Measurements from ENCODE around the gene WWOX. TPM values are rescaled to one million over a fixed set of nuclear protein-coding genes. Genes with fewer than 3 reads are reported as not detected.

Gene WWOX
- total and polyA plus RNA-seq, 2 donors (not counting 1 experiment from before 2014, with no cell fraction given), result 10.5 to 42.3 TPM

GRCh38 chr16:78478267-78478861 is 378.9 kb downstream of the WWOX start:
- Histone ChIP-seq H3K36me3 (replicated peaks in 1 of 2; ENCODE audit: control extremely low read depth in 1 of 2, control insufficient read depth in 1 of 2, extremely low read depth in 1 of 2, insufficient read depth in 2 of 2, low read length in 1 of 2) (no peaks in the 10 kb centered on the region), H3K9ac (ENCODE audit: low read length) (no peak overlapping the region), H4K20me1 (ENCODE audit: control insufficient read depth, insufficient read depth, low read length, poor library complexity, severe bottlenecking) (no peaks in the 10 kb centered on the region), H3K4me2 (replicated peaks; ENCODE audit: low read depth, low read length, poor library complexity, severe bottlenecking) (no peak overlapping the region), H3K4me3 (ENCODE audit: control extremely low read depth in 1 of 5, extremely low read depth in 1 of 5, insufficient read depth in 1 of 5, low read depth in 2 of 5, low read length in 4 of 5) (no peak overlapping the region), H3K27ac (ENCODE audit: low read length in 2 of 2) (no peak overlapping the region), H3K27me3 (replicated peaks in 1 of 4; ENCODE audit: control extremely low read depth in 1 of 4, control insufficient read depth in 3 of 4, insufficient read depth in 4 of 4, low read length in 3 of 4) (no peaks in the 10 kb centered on the region), H3K4me1 (ENCODE audit: control insufficient read depth in 2 of 2, insufficient read depth in 2 of 2, low read length in 2 of 2) (no peaks in the 10 kb centered on the region), H2AFZ (ENCODE audit: insufficient read depth, low read depth, low read length, poor library complexity, severe bottlenecking) (no peak overlapping the region), H3K79me2 (ENCODE audit: control insufficient read depth, insufficient read depth, low read length) (no peaks in the 10 kb centered on the region), H3K9me3 (ENCODE audit: control extremely low read depth in 1 of 3, control insufficient read depth in 2 of 3, insufficient read depth in 1 of 3, low read length in 2 of 3) (no peaks in the 10 kb centered on the region)
- POLR2A ChIA-PET, result no interaction called here
- Mint-ChIP-seq H3K4me3 (no peak overlapping the region), H3K9me3 (ENCODE audit: insufficient read depth) (no peaks in the 10 kb centered on the region), H3K4me1 (peaks cover 2% of the 10 kb centered on the region), H3K27me3 (no peaks in the 10 kb centered on the region), H3K27ac (no peak overlapping the region)
- intact Hi-C loops (cut with micrococcal nuclease), result no loop called here
- peak; percentile 28 for DNase-seq
- 63% methylated on average over 6 of the region's 7 CpGs for WGBS (ENCODE audit: insufficient coverage)
- no peak for TF ChIP-seq EZH2 (IDR thresholded peaks at IDR 0.05; ENCODE audit: borderline replicate concordance, insufficient read depth, low read depth, low read length, poor library complexity, severe bottlenecking)
- TF ChIP-seq, protein P1, sequence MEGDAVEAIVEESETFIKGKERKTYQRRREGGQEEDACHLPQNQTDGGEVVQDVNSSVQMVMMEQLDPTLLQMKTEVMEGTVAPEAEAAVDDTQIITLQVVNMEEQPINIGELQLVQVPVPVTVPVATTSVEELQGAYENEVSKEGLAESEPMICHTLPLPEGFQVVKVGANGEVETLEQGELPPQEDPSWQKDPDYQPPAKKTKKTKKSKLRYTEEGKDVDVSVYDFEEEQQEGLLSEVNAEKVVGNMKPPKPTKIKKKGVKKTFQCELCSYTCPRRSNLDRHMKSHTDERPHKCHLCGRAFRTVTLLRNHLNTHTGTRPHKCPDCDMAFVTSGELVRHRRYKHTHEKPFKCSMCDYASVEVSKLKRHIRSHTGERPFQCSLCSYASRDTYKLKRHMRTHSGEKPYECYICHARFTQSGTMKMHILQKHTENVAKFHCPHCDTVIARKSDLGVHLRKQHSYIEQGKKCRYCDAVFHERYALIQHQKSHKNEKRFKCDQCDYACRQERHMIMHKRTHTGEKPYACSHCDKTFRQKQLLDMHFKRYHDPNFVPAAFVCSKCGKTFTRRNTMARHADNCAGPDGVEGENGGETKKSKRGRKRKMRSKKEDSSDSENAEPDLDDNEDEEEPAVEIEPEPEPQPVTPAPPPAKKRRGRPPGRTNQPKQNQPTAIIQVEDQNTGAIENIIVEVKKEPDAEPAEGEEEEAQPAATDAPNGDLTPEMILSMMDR (IDR thresholded peaks at IDR 0.05), result no peak
- no peak for ATAC-seq (ENCODE audit: low read depth)
- CTCF ChIA-PET, result interaction anchor here (0.6 kb wide), 1 partner anchor 213 kb away, joined by 3 read pairs; no protein-coding TSS in a partner anchor

DNA sequence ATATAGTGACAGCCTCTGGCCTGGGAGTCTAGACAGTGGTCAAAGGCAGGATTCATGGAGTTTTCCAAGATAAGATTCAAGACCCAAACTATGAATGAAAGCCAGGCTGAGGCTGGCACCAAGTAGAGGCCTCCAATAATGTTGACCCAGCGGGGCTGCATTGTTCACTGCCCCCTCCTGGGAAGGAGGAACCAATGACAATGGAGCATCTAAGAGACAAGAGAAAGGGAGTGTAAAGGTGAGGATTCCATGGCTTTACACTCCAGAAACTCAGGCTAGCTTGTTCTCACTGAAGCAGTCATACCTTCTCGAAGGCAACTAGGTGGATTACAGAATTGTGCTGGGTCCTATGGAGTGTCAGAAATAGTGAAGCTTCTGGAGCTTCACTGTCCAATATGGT is 380.3 kb downstream of the WWOX start:
- Mint-ChIP-seq H3K4me1 (no peaks in the 10 kb centered on the region), H3K4me3 (no peak overlapping the region), H3K27ac (no peak overlapping the region), H3K9me3 (ENCODE audit: insufficient read depth) (no peaks in the 10 kb centered on the region), H3K27me3 (no peaks in the 10 kb centered on the region)
- H2AFZ ChIP-seq (ENCODE audit: insufficient read depth, low read depth, low read length, poor library complexity, severe bottlenecking), result no peak overlapping the region
- H4K20me1 ChIP-seq (ENCODE audit: control insufficient read depth, insufficient read depth, low read length, poor library complexity, severe bottlenecking), result no peaks in the 10 kb centered on the region
- DNase-seq, result no peak
- intact Hi-C loops (cut with micrococcal nuclease), result no loop called here
- H3K4me2 ChIP-seq (replicated peaks; ENCODE audit: low read depth, low read length, poor library complexity, severe bottlenecking), result no peak overlapping the region
- TF ChIP-seq, protein P1 (IDR thresholded peaks at IDR 0.05), result no peak
- TF ChIP-seq EZH2 (IDR thresholded peaks at IDR 0.05; ENCODE audit: borderline replicate concordance, insufficient read depth, low read depth, low read length, poor library complexity, severe bottlenecking), result no peak
- H3K79me2 ChIP-seq (ENCODE audit: control insufficient read depth, insufficient read depth, low read length), result no peaks in the 10 kb centered on the region
- H3K27me3 ChIP-seq (replicated peaks in 1 of 4; ENCODE audit: control extremely low read depth in 1 of 4, control insufficient read depth in 3 of 4, insufficient read depth in 4 of 4, low read length in 3 of 4), result no peaks in the 10 kb centered on the region
- H3K4me3 ChIP-seq (ENCODE audit: control extremely low read depth in 1 of 5, extremely low read depth in 1 of 5, insufficient read depth in 1 of 5, low read depth in 2 of 5, low read length in 4 of 5), result no peak overlapping the region
- H3K36me3 ChIP-seq (replicated peaks in 1 of 2; ENCODE audit: control extremely low read depth in 1 of 2, control insufficient read depth in 1 of 2, extremely low read depth in 1 of 2, insufficient read depth in 2 of 2, low read length in 1 of 2), result no peaks in the 10 kb centered on the region
- no peak overlapping the region for H3K9ac ChIP-seq (ENCODE audit: low read length)
- no peaks in the 10 kb centered on the region for H3K9me3 ChIP-seq (ENCODE audit: control extremely low read depth in 1 of 3, control insufficient read depth in 2 of 3, insufficient read depth in 1 of 3, low read length in 2 of 3)
- no peaks in the 10 kb centered on the region for H3K4me1 ChIP-seq (ENCODE audit: control insufficient read depth in 2 of 2, insufficient read depth in 2 of 2, low read length in 2 of 2)
- ChIA-PET POLR2A (no interaction called here), CTCF (no interaction called here)
- ATAC-seq (ENCODE audit: low read depth), result no peak
- no peak overlapping the region for H3K27ac ChIP-seq (ENCODE audit: low read length in 2 of 2)
- 100% methylated on average over 1 of the region's 2 CpGs for WGBS (ENCODE audit: insufficient coverage)
